Endodermal cell (in vitro differentiated cells): ENCODE data around the gene YBX2. TPM values are rescaled to one million over a fixed set of nuclear protein-coding genes. Genes with fewer than 3 reads are reported as not detected.
A peak's percentile ranks its signal among the peaks of the same experiment; 100 is the strongest.

ENCODE experiments used
- DNase-seq: peaks from one replicate; pipeline ENCODE4 v3.0.0-alpha.2; 2017
- H3K27ac ChIP-seq: 2 replicates; pipeline ENCODE4 v1.5.1; 2013; ENCODE audit warnings: mild to moderate bottlenecking, low read depth, low read length, moderate library complexity
- H3K27me3 ChIP-seq: 2 replicates; pipeline ENCODE4 v1.6.1; 2013; ENCODE audit warnings: mild to moderate bottlenecking, low read length, moderate library complexity; ENCODE audit not compliant: insufficient read depth, control insufficient read depth, poor library complexity, severe bottlenecking
- H3K36me3 ChIP-seq: 2 replicates; pipeline ENCODE4 v1.7.0; 2013; ENCODE audit warnings: mild to moderate bottlenecking, low read length, moderate library complexity; ENCODE audit not compliant: control insufficient read depth, insufficient read depth
- H3K4me1 ChIP-seq: one replicate; pipeline ENCODE4 v1.7.0; 2013; ENCODE audit warnings: low read length; ENCODE audit not compliant: control insufficient read depth, insufficient read depth
- H3K4me3 ChIP-seq: 2 replicates; pipeline ENCODE4 v1.5.1; 2013; ENCODE audit warnings: mild to moderate bottlenecking, low read length, moderate library complexity
- H3K9ac ChIP-seq: 2 replicates; pipeline ENCODE4 v1.6.1; 2013; ENCODE audit warnings: mild to moderate bottlenecking, low read length, moderate library complexity; ENCODE audit not compliant: poor library complexity, severe bottlenecking; ENCODE audit errors: extremely low read depth
- H3K9me3 ChIP-seq: 2 replicates; pipeline ENCODE4 v1.6.1; 2013; ENCODE audit warnings: mild to moderate bottlenecking, low read length, moderate library complexity; ENCODE audit not compliant: control insufficient read depth
- H3K27ac Mint-ChIP-seq: 2 replicates; pipeline ENCODE4 v1.8.0; 2020; ENCODE audit warnings: mixed read lengths
- H3K27me3 Mint-ChIP-seq: 2 replicates; pipeline ENCODE4 v1.8.0; 2021; ENCODE audit warnings: mild to moderate bottlenecking, mixed read lengths; ENCODE audit not compliant: insufficient read depth
- H3K36me3 Mint-ChIP-seq: 2 replicates; pipeline ENCODE4 v1.8.0; 2020; ENCODE audit warnings: low read depth, mixed read lengths
- H3K4me1 Mint-ChIP-seq: 2 replicates; pipeline ENCODE4 v1.8.0; 2020; ENCODE audit warnings: mixed read lengths
- H3K4me3 Mint-ChIP-seq: 2 replicates; pipeline ENCODE4 v1.8.0; 2020; ENCODE audit warnings: mild to moderate bottlenecking, moderate library complexity, mixed read lengths
- H3K9me3 Mint-ChIP-seq: 2 replicates; pipeline ENCODE4 v1.8.0; 2020; ENCODE audit warnings: mild to moderate bottlenecking, mixed read lengths
- CTCF ChIP-seq: fragments of 200-600 bp; sonication (generic); conservative IDR thresholded peaks from 2 replicates; pipeline ENCODE4 v1.5.0; 2021; ENCODE audit warnings: antibody characterized with exemption, mild to moderate bottlenecking
- WGBS, 2 experiments: methylation state at CpG; one replicate each; pipeline versions ENCODE4 v1.1.5 to v1.1.7; 2013; ENCODE audit warnings: missing lambda C conversion rate in 2 of 2, mixed read lengths in 1 of 2; ENCODE audit not compliant: insufficient coverage in 1 of 2, insufficient read length in 1 of 2; 5-methylcytosine and 5-hydroxymethylcytosine counted together
- total RNA-seq, 2 donors: library from RNA; stranded (reverse); fragmentation: NEBNext Ultra II Directional in 1 of 2; extraction: Animal tissue kit (Norgen Biotek cat#: 25700) in 1 of 2; gene quantifications; 2 replicates in 1 of 2; 3 replicates in 1 of 2; pipeline ENCODE4 v1.2.1, GENCODE V29; 2021

YBX2 gene
- total RNA-seq, 2 donors from 2014 or later = 6.6 to 15.9 TPM

GRCh38 chr17:7240375-7240774 is 54.1 kb downstream of the YBX2 start:
- TF ChIP-seq CTCF = no peak
- Mint-ChIP-seq H3K4me3 (peak overlapping the region; percentile 100), H3K4me1 (peaks cover 32% of the 10 kb centered on the region), H3K36me3 (peaks cover 41% of the 10 kb centered on the region), H3K27ac (peak overlapping the region; percentile 98), H3K27me3 (no peaks in the 10 kb centered on the region), H3K9me3 (no peaks in the 10 kb centered on the region)
- Histone ChIP-seq H3K9ac (no peak overlapping the region), H3K36me3 (peaks cover 39% of the 10 kb centered on the region), H3K4me1 (peaks cover 5% of the 10 kb centered on the region), H3K4me3 (peak overlapping the region; percentile 89), H3K27ac (no peak overlapping the region), H3K27me3 (no peaks in the 10 kb centered on the region), H3K9me3 (no peaks in the 10 kb centered on the region)
- no peak for DNase-seq
- 77% methylated on average over 4 of the region's 4 CpGs; no CpG with 5 or more reads in 1 of the 2 experiments for WGBS, 2 experiments

- DNase-seq = peak; percentile 100
- no peaks in the 10 kb centered on the region for H3K27me3 Mint-ChIP-seq
- Histone ChIP-seq H3K4me1 (peaks cover 5% of the 10 kb centered on the region), H3K36me3 (peaks cover 43% of the 10 kb centered on the region), H3K4me3 (peak within 1 kb of the TSS; percentile 96), H3K9ac (peak within 1 kb of the TSS; percentile 97), H3K27me3 (no peaks in the 10 kb centered on the region), H3K9me3 (no peaks in the 10 kb centered on the region), H3K27ac (peak within 1 kb of the TSS; percentile 60)
- H3K4me1 Mint-ChIP-seq = peaks cover 42% of the 10 kb centered on the region
- peak within 1 kb of the TSS; percentile 98 for H3K27ac Mint-ChIP-seq
- no peaks in the 10 kb centered on the region for H3K9me3 Mint-ChIP-seq
- peaks cover 44% of the 10 kb centered on the region for H3K36me3 Mint-ChIP-seq
- WGBS, 2 experiments = 0% methylated on average over 8 to 72 of the region's 72 CpGs
- H3K4me3 Mint-ChIP-seq = peak within 1 kb of the TSS; percentile 100
- TF ChIP-seq CTCF = no peak
Measured at GRCh38 chr17:7239091-7240027, 55.1 kb downstream of the YBX2 start, which contains the start of gene PHF23. TSS of gene PHF23 (minus strand) at chr17:7239457. CDS start at chr17:7239279, 178 bp downstream.

- H3K9me3 ChIP-seq = no peaks in the 10 kb centered on the region
- peak overlapping the region; percentile 60 for H3K27ac ChIP-seq
- H3K27me3 Mint-ChIP-seq = no peaks in the 10 kb centered on the region
- H3K27ac Mint-ChIP-seq = peak overlapping the region; percentile 97
- H3K4me1 ChIP-seq = peaks cover 5% of the 10 kb centered on the region
- TF ChIP-seq CTCF = no peak
- H3K9ac ChIP-seq = peak overlapping the region; percentile 97
- WGBS, 2 experiments = 0% methylated on average over 10 to 30 of the region's 39 CpGs
- peaks cover 42% of the 10 kb centered on the region for H3K4me1 Mint-ChIP-seq
- peak overlapping the region; percentile 100 for H3K4me3 Mint-ChIP-seq
- no peaks in the 10 kb centered on the region for H3K9me3 Mint-ChIP-seq
- H3K36me3 ChIP-seq = peaks cover 39% of the 10 kb centered on the region
- no peaks in the 10 kb centered on the region for H3K27me3 ChIP-seq
- DNase-seq = peak; percentile 73
- peaks cover 40% of the 10 kb centered on the region for H3K36me3 Mint-ChIP-seq
- H3K4me3 ChIP-seq = peak overlapping the region; percentile 96
Measured at GRCh38 chr17:7238420-7239090, 55.9 kb downstream of the YBX2 start.

Other genes starting within 250 kb of the YBX2 start
- gene CLEC10A, start 214.4 kb downstream of the YBX2 start, total RNA-seq = not detected
- gene ASGR2, start 179.8 kb downstream of the YBX2 start, total RNA-seq = under 1 TPM in 1 of 2 donors, not detected in 1; 0.44 TPM
- 10 to 100 TPM in 1 of 2 donors, 1 to 10 TPM in 1; 6.8 to 14.2 TPM for gene ASGR1, start 115.3 kb downstream of the YBX2 start, total RNA-seq
- gene DLG4, start 74.8 kb downstream of the YBX2 start, total RNA-seq = 10 to 100 TPM; 35.1 to 68.5 TPM
- gene ACADVL, start 74.7 kb downstream of the YBX2 start, total RNA-seq = 100 to 1,000 TPM; 337 to 459 TPM
- 100 to 1,000 TPM in 1 of 2 donors, 10 to 100 TPM in 1; 98.2 to 116 TPM for gene DVL2, start 60.1 kb downstream of the YBX2 start, total RNA-seq
- 10 to 100 TPM; 67.3 to 71.6 TPM for gene PHF23, start 55.2 kb downstream of the YBX2 start, total RNA-seq
- 100 to 1,000 TPM; 264 to 317 TPM for gene GABARAP, start 52.2 kb downstream of the YBX2 start, total RNA-seq
- gene CTDNEP1, start 42.9 kb downstream of the YBX2 start, total RNA-seq = 100 to 1,000 TPM; 123 to 125 TPM
- 10 to 100 TPM; 45.3 to 68.0 TPM for gene ELP5, start 42.4 kb downstream of the YBX2 start, total RNA-seq
- 100 to 1,000 TPM; 142 to 149 TPM for gene CLDN7, start 32.2 kb downstream of the YBX2 start, total RNA-seq
- 1 to 10 TPM; 2.2 to 5.4 TPM for gene SLC2A4, start 12.9 kb downstream of the YBX2 start, total RNA-seq
- 100 to 1,000 TPM; 488 to 556 TPM for gene EIF5A, start 13.0 kb upstream of the YBX2 start, total RNA-seq
- gene GPS2, start 20.7 kb upstream of the YBX2 start, total RNA-seq = 10 to 100 TPM; 43.6 to 47.2 TPM
- gene NEURL4, start 34.7 kb upstream of the YBX2 start, total RNA-seq = 10 to 100 TPM; 51.3 to 52.7 TPM
- gene ACAP1, start 41.9 kb upstream of the YBX2 start, total RNA-seq = 1 to 10 TPM; 4.5 to 8.4 TPM
- gene KCTD11, start 57.5 kb upstream of the YBX2 start, total RNA-seq = 1 to 10 TPM; 7.1 to 8.4 TPM
- gene TMEM95, start 60.5 kb upstream of the YBX2 start, total RNA-seq = not detected
- 10 to 100 TPM; 11.0 to 11.7 TPM for gene TNK1, start 86.5 kb upstream of the YBX2 start, total RNA-seq
- gene PLSCR3, start 99.9 kb upstream of the YBX2 start, total RNA-seq = 10 to 100 TPM; 21.0 to 26.2 TPM
- gene TMEM256, start 109.5 kb upstream of the YBX2 start, total RNA-seq = 100 to 1,000 TPM; 133 to 175 TPM
- gene NLGN2, start 113.2 kb upstream of the YBX2 start, total RNA-seq = 100 to 1,000 TPM in 1 of 2 donors, 10 to 100 TPM in 1; 78.5 to 121 TPM
- gene SPEM1, start 125.7 kb upstream of the YBX2 start, total RNA-seq = under 1 TPM; 0.46 to 0.49 TPM
- not detected for gene SPEM2, start 131.0 kb upstream of the YBX2 start, total RNA-seq
- gene SPEM3, start 134.2 kb upstream of the YBX2 start, total RNA-seq = not detected
- 1 to 10 TPM; 6.5 to 8.6 TPM for gene TMEM102, start 140.8 kb upstream of the YBX2 start, total RNA-seq
- gene FGF11, start 144.9 kb upstream of the YBX2 start, total RNA-seq = 1 to 10 TPM; 4.0 to 8.8 TPM
- gene CHRNB1, start 150.4 kb upstream of the YBX2 start, total RNA-seq = 10 to 100 TPM in 1 of 2 donors, 1 to 10 TPM in 1; 8.7 to 11.6 TPM
- gene ZBTB4, start 185.0 kb upstream of the YBX2 start, total RNA-seq = 10 to 100 TPM; 18.8 to 25.5 TPM
- under 1 TPM in 1 of 2 donors, not detected in 1; 0.33 TPM for gene SLC35G6, start 186.8 kb upstream of the YBX2 start, total RNA-seq
- 100 to 1,000 TPM; 129 to 189 TPM for gene POLR2A, start 189.7 kb upstream of the YBX2 start, total RNA-seq